K562 (cell line): Measurements from ENCODE around the gene FOXRED2. TPM values are rescaled to one million over a fixed set of nuclear protein-coding genes. Genes with fewer than 3 reads are reported as not detected.

Experiments used
- FOS ChIP-seq: IDR thresholded peaks from 3 replicates; pipeline ENCODE4 v1.6.1; 2011; ENCODE audit not compliant: insufficient read length; ENCODE audit errors: extremely low read depth
- FOXJ2 ChIP-seq: fragments of 200-800 bp; sonication (Bioruptor generic); IDR thresholded peaks from 2 replicates; pipeline ENCODE4 v1.6.1; 2016; ENCODE audit warnings: missing genetic modification characterization, missing compliant biosample characterization
- FOXJ3 ChIP-seq: sonication (generic); formaldehyde crosslinking; IDR thresholded peaks from 2 replicates; pipeline ENCODE4 v1.4.0; 2020; ENCODE audit warnings: mild to moderate bottlenecking, missing genetic modification reagents
- KLF10 ChIP-seq: fragments of 250-450 bp; sonication (Bioruptor Pico); IDR thresholded peaks from 2 replicates; pipeline ENCODE4 v1.6.1; 2021; ENCODE audit warnings: matching md5 sums
- MYBL2 ChIP-seq, 2 experiments: fragments of 450-650 bp in 1 of 2; sonication (generic) in 1 of 2; formaldehyde crosslinking in 1 of 2; IDR thresholded peaks; 2 replicates each; pipeline versions ENCODE4 v1.6.1 to v1.8.1; 2017 to 2022; ENCODE audit warnings: borderline replicate concordance in 1 of 2, inconsistent platforms in 1 of 2, low read depth in 1 of 2, mild to moderate bottlenecking in 1 of 2, missing genetic modification reagents in 1 of 2, moderate library complexity in 1 of 2
- MYC ChIP-seq, 2 experiments: fragments of 250-450 bp in 1 of 2; sonication (Bioruptor Pico) in 1 of 2; IDR thresholded peaks; 2 replicates each; pipeline versions ENCODE4 v1.5.1 to v1.6.1; 2012 to 2021; ENCODE audit warnings: low read depth in 2 of 2, borderline replicate concordance in 1 of 2, improper control_type of control experiment in 1 of 2, low read length in 1 of 2, mild to moderate bottlenecking in 1 of 2, moderate library complexity in 1 of 2
- MYNN ChIP-seq, 2 experiments: sonication (generic); formaldehyde crosslinking in 1 of 2; IDR thresholded peaks; 2 replicates each; pipeline versions ENCODE4 v1.5.0 to v1.6.1; 2016 to 2020; ENCODE audit warnings: antibody characterized with exemption in 1 of 2, missing genetic modification reagents in 1 of 2
- TGIF2 ChIP-seq: sonication (generic); formaldehyde crosslinking; IDR thresholded peaks from 2 replicates; pipeline ENCODE4 v1.8.1; 2022; ENCODE audit warnings: mild to moderate bottlenecking, missing genetic modification reagents, moderate library complexity
- polyA plus RNA-seq, 8 experiments: library from polyadenylated mRNA; depleted of rRNA in 4 of 8; stranded (reverse) in 5 of 8; unstranded in 3 of 8; fragments of >200 nt; fragmentation: Nextera tagmentation in 2 of 8; fragmentation: Illumina TruSeq in 1 of 8; extraction: Ambion mirVana in 2 of 8; extraction: Trizol in 1 of 8; gene quantifications; 2 replicates each; pipeline versions ENCODE4 v1.2.1 to v1.2.3, GENCODE V29; 2011 to 2014; ENCODE audit warnings: inconsistent platforms in 1 of 8, missing spikeins in 1 of 8
- total RNA-seq, 7 experiments: library from RNA; depleted of rRNA in 6 of 7; stranded (reverse); fragments of >200 nt in 6 of 7; fragmentation: Illumina TruSeq in 2 of 7; extraction: Trizol in 2 of 7; gene quantifications; 2 replicates each; pipeline versions ENCODE4 v1.2.1 to v1.2.3, GENCODE V29; 2011 to 2021; ENCODE audit warnings: low replicate concordance in 1 of 7
- TF ChIP-seq, protein P1 (sequence below): fragments of 250-450 bp; sonication (Bioruptor Pico); IDR thresholded peaks from 2 replicates; pipeline ENCODE4 v1.4.0; 2020; ENCODE audit warnings: mild to moderate bottlenecking, moderate library complexity
- TF ChIP-seq, protein P2 (sequence below): fragments of 250-450 bp; sonication (Bioruptor Pico); IDR thresholded peaks from 2 replicates; pipeline ENCODE4 v1.5.0; 2022; ENCODE audit warnings: mild to moderate bottlenecking
- TF ChIP-seq, protein P3 (sequence below): sonication (generic); formaldehyde crosslinking; IDR thresholded peaks from 2 replicates; pipeline ENCODE4 v1.8.1; 2023; ENCODE audit warnings: mild to moderate bottlenecking, missing genetic modification reagents
- TF ChIP-seq, protein P4 (sequence below): sonication (generic); formaldehyde crosslinking; IDR thresholded peaks from 2 replicates; pipeline ENCODE4 v1.9.0; 2022; ENCODE audit warnings: mild to moderate bottlenecking, missing genetic modification reagents

FOXRED2 gene
- total and polyA plus RNA-seq, 9 of the 15 experiments (the other 6 are each of a cell fraction or from before 2014, with no cell fraction given), result 2.8 to 48.4 (median 7.8) TPM

DNA sequence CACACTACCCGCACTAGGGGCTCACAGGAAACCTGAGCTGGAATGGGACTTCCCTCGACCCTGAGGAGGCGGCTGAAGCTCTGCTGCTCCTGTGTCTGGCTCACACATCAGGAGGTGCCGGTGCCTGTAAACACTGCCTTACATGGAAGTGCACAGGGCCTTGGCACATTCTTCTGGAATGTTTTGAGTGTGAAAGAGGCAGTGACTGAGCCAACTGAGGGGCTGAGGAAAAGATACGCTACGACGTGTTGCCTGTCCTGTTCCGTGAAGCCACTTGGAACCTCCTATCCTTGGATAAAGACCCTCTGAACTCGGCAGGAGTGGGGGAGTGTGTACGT, 35.9 kb downstream of the FOXRED2 start (continued):
- TF ChIP-seq, protein P1, sequence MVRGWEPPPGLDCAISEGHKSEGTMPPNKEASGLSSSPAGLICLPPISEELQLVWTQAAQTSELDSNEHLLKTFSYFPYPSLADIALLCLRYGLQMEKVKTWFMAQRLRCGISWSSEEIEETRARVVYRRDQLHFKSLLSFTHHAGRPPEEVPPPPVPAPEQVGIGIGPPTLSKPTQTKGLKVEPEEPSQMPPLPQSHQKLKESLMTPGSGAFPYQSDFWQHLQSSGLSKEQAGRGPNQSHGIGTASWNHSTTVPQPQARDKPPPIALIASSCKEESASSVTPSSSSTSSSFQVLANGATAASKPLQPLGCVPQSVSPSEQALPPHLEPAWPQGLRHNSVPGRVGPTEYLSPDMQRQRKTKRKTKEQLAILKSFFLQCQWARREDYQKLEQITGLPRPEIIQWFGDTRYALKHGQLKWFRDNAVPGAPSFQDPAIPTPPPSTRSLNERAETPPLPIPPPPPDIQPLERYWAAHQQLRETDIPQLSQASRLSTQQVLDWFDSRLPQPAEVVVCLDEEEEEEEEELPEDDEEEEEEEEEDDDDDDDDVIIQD (CRISPR knock-in tag), result no peak
- TF ChIP-seq FOS (no peak), MYBL2 (IDR thresholded peaks at IDR 0.05; ENCODE audit: low read depth) (no peak), MYBL2 (CRISPR knock-in tag; IDR thresholded peaks at IDR 0.05; ENCODE audit: borderline replicate concordance) (no peak), MYNN (IDR thresholded peaks at IDR 0.05) (no peak), MYNN (CRISPR knock-in tag; IDR thresholded peaks at IDR 0.05) (no peak), MYC (IDR thresholded peaks at IDR 0.05; ENCODE audit: low read depth, low read length) (no peak), MYC (CRISPR knock-in tag; IDR thresholded peaks at IDR 0.05; ENCODE audit: borderline replicate concordance, low read depth) (no peak), FOXJ2 (tag) (no peak), FOXJ3 (CRISPR knock-in tag) (no peak), TGIF2 (CRISPR knock-in tag) (no peak), KLF10 (CRISPR knock-in tag) (no peak)
- TF ChIP-seq, protein P2, sequence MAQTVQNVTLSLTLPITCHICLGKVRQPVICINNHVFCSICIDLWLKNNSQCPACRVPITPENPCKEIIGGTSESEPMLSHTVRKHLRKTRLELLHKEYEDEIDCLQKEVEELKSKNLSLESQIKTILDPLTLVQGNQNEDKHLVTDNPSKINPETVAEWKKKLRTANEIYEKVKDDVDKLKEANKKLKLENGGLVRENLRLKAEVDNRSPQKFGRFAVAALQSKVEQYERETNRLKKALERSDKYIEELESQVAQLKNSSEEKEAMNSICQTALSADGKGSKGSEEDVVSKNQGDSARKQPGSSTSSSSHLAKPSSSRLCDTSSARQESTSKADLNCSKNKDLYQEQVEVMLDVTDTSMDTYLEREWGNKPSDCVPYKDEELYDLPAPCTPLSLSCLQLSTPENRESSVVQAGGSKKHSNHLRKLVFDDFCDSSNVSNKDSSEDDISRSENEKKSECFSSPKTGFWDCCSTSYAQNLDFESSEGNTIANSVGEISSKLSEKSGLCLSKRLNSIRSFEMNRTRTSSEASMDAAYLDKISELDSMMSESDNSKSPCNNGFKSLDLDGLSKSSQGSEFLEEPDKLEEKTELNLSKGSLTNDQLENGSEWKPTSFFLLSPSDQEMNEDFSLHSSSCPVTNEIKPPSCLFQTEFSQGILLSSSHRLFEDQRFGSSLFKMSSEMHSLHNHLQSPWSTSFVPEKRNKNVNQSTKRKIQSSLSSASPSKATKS, result no peak
- TF ChIP-seq, protein P3, sequence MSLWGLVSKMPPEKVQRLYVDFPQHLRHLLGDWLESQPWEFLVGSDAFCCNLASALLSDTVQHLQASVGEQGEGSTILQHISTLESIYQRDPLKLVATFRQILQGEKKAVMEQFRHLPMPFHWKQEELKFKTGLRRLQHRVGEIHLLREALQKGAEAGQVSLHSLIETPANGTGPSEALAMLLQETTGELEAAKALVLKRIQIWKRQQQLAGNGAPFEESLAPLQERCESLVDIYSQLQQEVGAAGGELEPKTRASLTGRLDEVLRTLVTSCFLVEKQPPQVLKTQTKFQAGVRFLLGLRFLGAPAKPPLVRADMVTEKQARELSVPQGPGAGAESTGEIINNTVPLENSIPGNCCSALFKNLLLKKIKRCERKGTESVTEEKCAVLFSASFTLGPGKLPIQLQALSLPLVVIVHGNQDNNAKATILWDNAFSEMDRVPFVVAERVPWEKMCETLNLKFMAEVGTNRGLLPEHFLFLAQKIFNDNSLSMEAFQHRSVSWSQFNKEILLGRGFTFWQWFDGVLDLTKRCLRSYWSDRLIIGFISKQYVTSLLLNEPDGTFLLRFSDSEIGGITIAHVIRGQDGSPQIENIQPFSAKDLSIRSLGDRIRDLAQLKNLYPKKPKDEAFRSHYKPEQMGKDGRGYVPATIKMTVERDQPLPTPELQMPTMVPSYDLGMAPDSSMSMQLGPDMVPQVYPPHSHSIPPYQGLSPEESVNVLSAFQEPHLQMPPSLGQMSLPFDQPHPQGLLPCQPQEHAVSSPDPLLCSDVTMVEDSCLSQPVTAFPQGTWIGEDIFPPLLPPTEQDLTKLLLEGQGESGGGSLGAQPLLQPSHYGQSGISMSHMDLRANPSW (CRISPR knock-in tag), result no peak
- TF ChIP-seq, protein P4, sequence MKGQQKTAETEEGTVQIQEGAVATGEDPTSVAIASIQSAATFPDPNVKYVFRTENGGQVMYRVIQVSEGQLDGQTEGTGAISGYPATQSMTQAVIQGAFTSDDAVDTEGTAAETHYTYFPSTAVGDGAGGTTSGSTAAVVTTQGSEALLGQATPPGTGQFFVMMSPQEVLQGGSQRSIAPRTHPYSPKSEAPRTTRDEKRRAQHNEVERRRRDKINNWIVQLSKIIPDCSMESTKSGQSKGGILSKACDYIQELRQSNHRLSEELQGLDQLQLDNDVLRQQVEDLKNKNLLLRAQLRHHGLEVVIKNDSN (CRISPR knock-in tag), result no peak
